ENCODE data around the gene ABCA6.
"Not testable (repeated sequence)": the region's sequence is repeated elsewhere in the genome, so short reads cannot be mapped to it uniquely, and the experiment has no call there.

Gene ABCA6

GRCh38 chr17:69073392-69073791 lies 68.3 kb downstream of the ABCA6 start:
- not testable (repeated sequence) for DNase-seq (ENCODE audit: low read depth, low spot score)

GRCh38 chr17:69072803-69073256 lies 68.9 kb downstream of the ABCA6 start:
- DNase-seq (ENCODE audit: low read depth, low spot score) = not testable (repeated sequence)

GRCh38 chr17:69071233-69071586 lies 70.5 kb downstream of the ABCA6 start:
- not testable (repeated sequence) for DNase-seq (ENCODE audit: low read depth, low spot score)

DNA sequence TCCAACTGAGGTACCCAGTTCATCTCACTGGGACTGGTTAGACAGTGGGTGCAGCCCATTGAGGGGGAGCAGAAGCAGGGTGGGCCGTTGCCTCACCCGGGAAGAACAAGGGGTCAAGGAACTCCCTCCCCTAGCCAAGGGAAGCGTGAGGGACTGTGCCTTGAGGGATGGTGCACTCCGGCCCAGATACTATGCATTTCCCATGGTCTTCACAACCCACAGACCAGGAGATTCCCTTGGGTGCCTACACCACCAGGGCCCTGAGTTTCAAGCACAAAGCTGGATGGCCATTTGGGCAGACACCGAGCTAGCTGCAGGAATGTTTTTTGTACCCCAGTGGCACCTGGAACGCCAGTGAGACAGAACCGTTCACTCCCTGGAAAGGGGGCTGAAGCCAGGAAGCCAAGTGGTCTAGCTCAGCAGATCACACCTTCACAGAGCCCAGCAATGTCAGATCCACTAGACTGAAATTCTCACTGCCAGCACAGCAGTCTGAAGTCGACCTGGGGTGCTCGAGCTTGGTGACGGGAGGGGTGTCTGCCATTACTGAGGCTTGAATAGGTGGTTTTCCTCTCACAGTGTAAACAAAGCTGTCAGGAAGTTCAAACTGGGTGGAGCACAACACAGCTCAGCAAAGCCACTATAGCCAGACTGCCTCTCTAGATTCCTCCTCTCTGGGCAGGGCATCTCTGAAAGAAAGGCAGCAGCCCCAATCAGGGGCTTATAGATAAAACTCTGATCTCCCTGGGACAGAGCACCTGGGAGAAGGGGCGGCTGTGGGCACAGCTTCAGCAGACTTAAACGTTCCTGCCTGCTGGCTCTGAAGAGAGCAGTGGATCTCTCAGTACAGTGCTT lies 71.1 kb downstream of the ABCA6 start:
- not testable (repeated sequence) for DNase-seq (ENCODE audit: low read depth, low spot score)

- no peak for DNase-seq (ENCODE audit: low read depth, low spot score)
Measured at GRCh38 chr17:69069226-69069750, 72.4 kb downstream of the ABCA6 start.

GRCh38 chr17:69067274-69068047 lies 74.2 kb downstream of the ABCA6 start:
- no peak for DNase-seq (ENCODE audit: low read depth, low spot score)

DNA sequence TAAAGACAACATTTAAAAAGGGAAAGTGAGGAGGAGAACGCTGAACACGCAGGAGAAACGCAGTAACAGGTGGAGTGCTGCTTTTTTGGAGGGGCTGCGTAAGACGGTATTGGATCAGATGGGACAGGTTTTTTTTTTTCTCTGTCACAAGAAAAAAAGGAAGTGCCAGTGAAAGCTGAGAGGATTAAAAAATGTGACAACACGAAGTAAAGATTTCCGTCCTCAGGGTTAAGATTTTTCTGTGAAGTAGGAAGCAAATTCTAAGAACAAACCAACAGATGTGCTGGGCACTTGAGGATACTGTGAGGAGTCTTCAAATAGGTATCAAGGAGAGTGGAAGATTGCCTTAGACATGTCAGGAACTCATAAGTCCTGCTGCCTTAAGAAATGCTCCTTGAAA lies 75.2 kb downstream of the ABCA6 start:
- DNase-seq (ENCODE audit: low read depth, low spot score) = no peak

DNA sequence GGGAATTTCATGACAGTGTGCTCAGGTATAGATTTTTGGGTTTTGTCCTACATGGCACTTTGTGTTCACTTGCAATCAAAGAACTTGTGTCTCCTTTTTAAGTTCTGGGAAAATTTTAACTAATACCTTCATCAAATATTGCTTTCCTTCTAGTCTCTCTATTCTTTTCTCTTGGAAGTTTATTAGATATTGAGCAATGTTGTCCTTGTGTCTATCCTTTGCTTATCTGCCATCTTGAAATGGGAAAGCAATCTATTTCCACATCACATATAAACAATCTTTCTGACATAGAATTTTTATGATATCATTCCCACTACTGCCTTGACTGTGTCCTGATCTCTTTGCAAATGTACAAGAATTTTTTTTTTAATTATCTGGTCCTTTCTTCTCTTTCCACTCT lies 76.6 kb downstream of the ABCA6 start:
- no peak for DNase-seq (ENCODE audit: low read depth, low spot score)

GRCh38 chr17:69064476-69064875 lies 77.2 kb downstream of the ABCA6 start:
- DNase-seq (ENCODE audit: low read depth, low spot score) = no peak

DNA sequence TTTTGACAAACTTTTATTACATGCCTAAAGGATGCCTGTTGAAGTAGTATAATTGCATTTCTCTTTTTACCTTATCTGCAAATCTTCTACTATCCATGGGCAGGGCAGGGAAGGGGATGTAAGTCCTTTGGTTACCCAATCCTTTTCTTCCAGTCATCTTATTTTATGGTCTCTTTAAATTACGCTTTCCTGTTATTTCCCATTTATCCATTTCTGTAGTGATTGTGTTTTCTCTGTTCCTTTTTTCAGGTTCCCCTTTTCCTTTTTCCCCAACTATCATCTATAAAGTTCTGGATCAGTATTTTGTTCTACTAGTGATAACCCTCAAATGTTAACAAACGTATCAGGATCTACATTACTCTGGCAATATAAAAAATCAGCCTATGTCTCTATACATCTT lies 77.7 kb downstream of the ABCA6 start:
- DNase-seq (ENCODE audit: low read depth, low spot score) = no peak

GRCh38 chr17:69062860-69063581 lies 78.7 kb downstream of the ABCA6 start:
- DNase-seq (ENCODE audit: low read depth, low spot score) = no peak

- no peak for DNase-seq (ENCODE audit: low read depth, low spot score)
Measured at GRCh38 chr17:69061721-69062556, 79.8 kb downstream of the ABCA6 start.

DNA sequence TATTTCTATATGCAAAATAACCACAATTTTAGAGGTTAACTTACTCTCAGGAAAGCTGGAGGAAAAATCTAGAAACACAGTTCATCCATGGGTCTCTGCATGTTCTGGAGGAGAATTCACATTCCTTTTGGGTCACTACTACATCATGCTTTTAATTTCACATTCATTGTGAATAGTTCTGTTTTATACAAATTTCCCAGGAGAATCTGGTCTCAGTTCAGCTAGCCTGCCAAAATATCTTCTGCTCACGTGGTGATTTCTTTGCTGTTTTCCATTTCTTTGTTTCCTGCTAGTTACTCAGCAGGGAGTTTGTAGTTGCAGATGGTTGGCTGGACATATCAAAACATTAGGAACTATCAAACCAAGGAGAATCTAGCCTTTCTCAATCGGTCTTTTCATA lies 80.9 kb downstream of the ABCA6 start, which contains the start of gene ABCA9:
Gene ABCA9, minus strand, starts transcription at position 106 of the 400 bp plus-strand sequence. CDS start 9,801 bp downstream, outside the sequence.
- DNase-seq (ENCODE audit: low read depth, low spot score) = peak; percentile 11

- no peak for DNase-seq (ENCODE audit: low read depth, low spot score)
Measured at GRCh38 chr17:69059458-69060175, 82.1 kb downstream of the ABCA6 start.

GRCh38 chr17:69058165-69058564 lies 83.5 kb downstream of the ABCA6 start:
- DNase-seq (ENCODE audit: low read depth, low spot score) = no peak

DNA sequence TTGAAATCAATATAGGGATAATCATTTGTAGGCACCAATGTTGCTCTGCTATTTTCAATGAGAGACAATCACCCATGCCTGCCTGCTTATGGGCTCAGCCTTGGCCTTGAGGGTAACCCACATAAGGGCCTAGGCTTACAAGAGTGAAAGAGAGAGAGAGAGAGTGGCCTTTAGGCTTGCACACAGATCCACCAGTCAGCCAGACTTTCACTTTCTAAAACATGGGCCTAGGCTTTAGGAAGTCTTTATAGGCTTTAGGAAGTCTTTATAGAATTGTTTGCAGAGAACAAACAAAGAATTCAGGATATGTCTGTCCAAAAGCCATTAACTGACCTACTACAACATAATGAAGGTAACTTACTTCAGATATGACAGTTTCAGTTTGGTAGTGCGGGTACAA lies 84.4 kb downstream of the ABCA6 start:
- no peak for DNase-seq (ENCODE audit: low read depth, low spot score)

DNA sequence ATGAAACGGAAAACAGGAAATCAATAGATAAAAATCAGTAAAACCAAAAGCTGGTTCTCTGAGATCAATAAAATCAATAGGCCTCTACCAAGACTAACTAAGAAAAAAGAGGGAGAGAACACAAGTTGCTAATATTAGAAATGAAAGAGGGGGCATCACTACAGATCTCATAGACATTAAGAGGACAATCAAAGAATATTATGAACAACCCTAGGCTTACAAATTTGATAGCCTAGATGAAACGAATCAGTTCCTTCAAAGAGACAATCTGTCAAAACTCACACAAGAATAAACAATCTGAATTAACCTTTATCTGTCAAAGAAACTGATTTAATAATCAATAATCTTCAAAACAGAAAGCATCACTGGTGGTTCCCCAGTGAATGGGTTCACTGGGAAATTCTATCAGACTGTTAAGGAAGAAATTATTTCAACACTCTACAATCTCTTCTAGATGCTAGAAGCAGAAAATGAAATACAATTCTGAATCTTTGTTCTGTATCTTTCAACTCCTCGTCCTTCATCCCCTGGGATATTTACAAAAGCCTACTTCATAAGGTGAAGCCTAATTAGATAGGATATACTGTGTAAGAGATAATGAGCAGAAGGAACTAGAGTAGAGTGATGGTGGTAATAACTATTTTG lies 85.4 kb downstream of the ABCA6 start:
- DNase-seq (ENCODE audit: low read depth, low spot score) = no peak

GRCh38 chr17:69055334-69055733 lies 86.4 kb downstream of the ABCA6 start:
- DNase-seq (ENCODE audit: low read depth, low spot score) = no peak

DNA sequence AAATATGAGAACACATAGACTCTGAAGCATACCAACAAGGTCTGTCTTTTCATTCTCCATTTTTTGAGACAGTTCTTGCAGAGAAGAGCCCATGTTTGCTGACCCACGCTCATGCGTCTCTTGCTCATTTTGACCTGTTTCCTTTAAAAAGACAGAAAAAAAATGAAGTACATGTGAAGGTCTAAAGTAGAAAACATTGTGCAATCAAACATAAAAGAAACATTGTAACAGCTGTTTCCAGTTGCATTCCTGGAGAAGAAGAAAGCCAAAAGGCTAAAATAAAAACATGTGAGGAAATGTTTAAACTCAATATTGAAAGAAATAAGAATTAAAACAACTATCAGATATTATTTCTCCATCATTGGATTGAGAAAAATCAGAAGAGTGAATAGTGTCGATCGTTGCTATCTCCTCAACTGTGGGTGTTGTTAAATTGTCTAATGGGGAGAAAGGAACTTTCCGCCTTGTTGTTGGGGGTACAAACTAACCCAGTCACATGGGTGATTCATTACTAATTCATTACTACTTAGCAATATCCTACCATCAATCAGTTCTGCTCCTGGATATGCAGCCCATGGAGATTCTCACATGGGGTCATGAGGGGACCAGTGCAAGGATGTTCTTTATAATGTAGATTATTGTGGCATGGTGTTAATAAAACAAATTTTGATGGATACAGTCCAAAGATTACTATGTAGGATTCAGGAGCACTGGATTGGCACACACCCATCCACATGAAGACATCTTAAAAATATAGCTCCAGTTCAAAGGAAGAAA lies 90.5 kb downstream of the ABCA6 start:
- DNase-seq (ENCODE audit: low read depth, low spot score) = no peak
